A673 (cell line): Measurements from ENCODE around the gene MEI4. TPM values are rescaled to one million over a fixed set of nuclear protein-coding genes. Genes with fewer than 3 reads are reported as not detected.

Source experiments
- BruUV-seq: library from RNA; stranded (reverse); fragments of 400-500 nt; replicated peaks from 2 replicates; lab custom pipeline; 2021; lab: Mats Ljungman, UMichigan
- CTCF ChIA-PET: fragments of 300-600 bp; sonication (Branson Sonifier 250); formaldehyde crosslinking; loops from one replicate; lab custom pipeline; 2022; ENCODE audit warnings: antibody characterized with exemption; lab: Charles Lee
- POLR2A ChIA-PET: fragments of 300-600 bp; sonication (Branson Sonifier 250); formaldehyde crosslinking; loops from one replicate; lab custom pipeline; 2022; ENCODE audit warnings: antibody characterized with exemption; ENCODE audit not compliant: low non-redundant PET; lab: Charles Lee
- DNase-seq: peaks from one replicate; pipeline ENCODE4 v3.0.0-alpha.2; 2015; ENCODE audit warnings: low spot score
- H3K27ac ChIP-seq: fragments of 200-600 bp; sonication (generic); 2 replicates; pipeline ENCODE4 v1.5.1; 2016; ENCODE audit warnings: mixed run types, low read depth, mild to moderate bottlenecking, mixed read lengths, antibody characterized with exemption, low read length; ENCODE audit not compliant: poor library complexity, severe bottlenecking
- H3K27me3 ChIP-seq: fragments of 200-600 bp; sonication (generic); replicated peaks from 2 replicates; pipeline ENCODE4 v1.6.1; 2017; ENCODE audit warnings: mixed run types, low read depth, mild to moderate bottlenecking, mixed read lengths, antibody characterized with exemption, low read length; ENCODE audit not compliant: insufficient read depth, poor library complexity
- H3K36me3 ChIP-seq: fragments of 200-600 bp; sonication (generic); 2 replicates; pipeline ENCODE4 v1.6.1; 2016; ENCODE audit warnings: mixed run types, mild to moderate bottlenecking, mixed read lengths, antibody characterized with exemption, low read length; ENCODE audit not compliant: insufficient read depth, poor library complexity, severe bottlenecking
- H3K4me1 ChIP-seq: fragments of 200-600 bp; sonication (generic); 2 replicates; pipeline ENCODE4 v1.6.1; 2017; ENCODE audit warnings: mixed run types, mild to moderate bottlenecking, mixed read lengths, antibody characterized with exemption, low read length; ENCODE audit not compliant: insufficient read depth, poor library complexity, severe bottlenecking
- H3K4me3 ChIP-seq: fragments of 200-600 bp; sonication (generic); 2 replicates; pipeline ENCODE4 v1.5.1; 2016; ENCODE audit warnings: low read depth, mixed run types, mild to moderate bottlenecking, mixed read lengths, low read length; ENCODE audit not compliant: poor library complexity, severe bottlenecking
- H3K9me3 ChIP-seq: fragments of 200-600 bp; sonication (generic); 2 replicates; pipeline ENCODE4 v1.6.1; 2016; ENCODE audit warnings: mixed run types, low read depth, mild to moderate bottlenecking, mixed read lengths, antibody characterized with exemption, low read length; ENCODE audit not compliant: poor library complexity, severe bottlenecking
- EZH2 ChIP-seq: fragments of 200-600 bp; sonication (generic); IDR thresholded peaks from 2 replicates; pipeline ENCODE4 v1.6.1; 2017; ENCODE audit warnings: borderline replicate concordance, low read depth, mild to moderate bottlenecking, mixed read lengths, antibody characterized with exemption, low read length; ENCODE audit not compliant: poor library complexity, severe bottlenecking
- intact Hi-C: fragments of 100-400 bp; cut with micrococcal nuclease; formaldehyde crosslinking; loops from one replicate; pipeline ENCODE4 v1.10.0; 2022; ENCODE audit not compliant: unreplicated experiment
- total RNA-seq: library from RNA; stranded (reverse); gene quantifications from 2 replicates; pipeline ENCODE4 v1.2.3, GENCODE V29; 2021
- TF ChIP-seq, protein P1 (sequence below): fragments of 300-800, 200-600 bp; sonication (generic); conservative IDR thresholded peaks from 2 replicates; pipeline ENCODE4 v1.5.1; 2017; ENCODE audit warnings: low read depth, mild to moderate bottlenecking, antibody characterized with exemption, low read length, moderate library complexity, mixed read lengths

The MEI4 gene
- total RNA-seq, 1 experiment from 2014 or later: not detected

DNA sequence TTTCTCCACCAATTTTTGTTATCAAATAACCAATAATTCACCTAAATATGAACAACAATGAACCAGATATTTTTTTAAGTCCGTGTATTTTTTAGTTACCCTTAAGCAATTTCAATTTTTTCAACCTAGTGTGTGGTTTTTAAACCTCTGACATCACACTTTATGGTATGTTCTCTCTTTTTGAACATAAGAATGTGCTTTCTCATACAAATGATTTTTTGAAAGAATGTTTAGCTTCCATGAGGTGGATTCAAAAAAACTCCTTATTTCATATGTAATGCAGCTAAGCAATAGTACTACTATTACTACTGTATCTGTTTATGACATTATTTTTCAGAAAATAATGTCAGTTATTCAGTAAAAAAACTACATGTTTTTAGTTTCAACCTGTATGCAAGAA is 19.4 kb upstream of the MEI4 start:
- Histone ChIP-seq H3K9me3 (no peaks in the 10 kb centered on the region), H3K36me3 (no peaks in the 10 kb centered on the region), H3K27ac (no peak overlapping the region), H3K4me1 (no peaks in the 10 kb centered on the region), H3K27me3 (peaks cover 3% of the 10 kb centered on the region), H3K4me3 (no peak overlapping the region)
- DNase-seq: no peak
- ChIA-PET CTCF (no interaction called here), POLR2A (no interaction called here)
- BruUV-seq: no TSS peak
- intact Hi-C loops: no loop called here
- no peak for TF ChIP-seq EZH2
- TF ChIP-seq, protein P1, sequence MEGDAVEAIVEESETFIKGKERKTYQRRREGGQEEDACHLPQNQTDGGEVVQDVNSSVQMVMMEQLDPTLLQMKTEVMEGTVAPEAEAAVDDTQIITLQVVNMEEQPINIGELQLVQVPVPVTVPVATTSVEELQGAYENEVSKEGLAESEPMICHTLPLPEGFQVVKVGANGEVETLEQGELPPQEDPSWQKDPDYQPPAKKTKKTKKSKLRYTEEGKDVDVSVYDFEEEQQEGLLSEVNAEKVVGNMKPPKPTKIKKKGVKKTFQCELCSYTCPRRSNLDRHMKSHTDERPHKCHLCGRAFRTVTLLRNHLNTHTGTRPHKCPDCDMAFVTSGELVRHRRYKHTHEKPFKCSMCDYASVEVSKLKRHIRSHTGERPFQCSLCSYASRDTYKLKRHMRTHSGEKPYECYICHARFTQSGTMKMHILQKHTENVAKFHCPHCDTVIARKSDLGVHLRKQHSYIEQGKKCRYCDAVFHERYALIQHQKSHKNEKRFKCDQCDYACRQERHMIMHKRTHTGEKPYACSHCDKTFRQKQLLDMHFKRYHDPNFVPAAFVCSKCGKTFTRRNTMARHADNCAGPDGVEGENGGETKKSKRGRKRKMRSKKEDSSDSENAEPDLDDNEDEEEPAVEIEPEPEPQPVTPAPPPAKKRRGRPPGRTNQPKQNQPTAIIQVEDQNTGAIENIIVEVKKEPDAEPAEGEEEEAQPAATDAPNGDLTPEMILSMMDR: no peak

DNA sequence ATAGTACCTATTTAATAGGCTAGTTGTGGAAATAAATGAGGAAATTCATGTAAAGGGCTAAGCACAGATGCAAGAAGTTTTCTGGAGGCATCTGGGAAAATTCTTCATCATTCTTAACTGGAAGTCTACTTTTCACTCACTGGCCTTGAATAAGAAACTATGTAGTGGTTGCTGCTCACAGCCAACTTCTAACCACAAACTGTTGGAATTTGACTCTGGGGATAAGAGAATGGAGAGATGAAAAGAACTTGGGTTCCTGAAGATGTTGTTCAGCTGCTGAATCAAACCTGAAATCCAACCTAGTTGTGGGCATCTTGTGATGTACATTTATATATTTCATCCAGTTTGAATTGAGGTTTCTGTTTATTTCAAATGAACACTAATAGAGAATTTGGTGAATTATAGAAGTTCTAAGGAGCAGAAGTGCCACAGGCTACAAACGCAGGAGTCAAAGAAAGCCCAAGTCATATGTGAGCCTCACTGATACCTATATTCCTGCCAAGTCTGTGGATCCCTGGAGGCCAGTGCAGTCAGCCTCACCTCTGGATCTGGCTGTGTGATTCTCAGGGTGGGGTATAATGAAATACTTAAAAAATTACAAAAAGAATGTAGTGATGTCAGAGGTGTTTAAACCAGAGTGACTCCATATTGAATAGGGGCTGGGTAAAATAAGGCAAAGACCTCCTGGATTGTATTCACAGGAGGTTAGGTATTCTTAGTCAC is 18.7 kb upstream of the MEI4 start:
- TF ChIP-seq EZH2: no peak
- TF ChIP-seq, protein P1: no peak
- DNase-seq: no peak
- intact Hi-C loops: no loop called here
- POLR2A ChIA-PET: no interaction called here
- H3K27ac ChIP-seq: no peak overlapping the region
- CTCF ChIA-PET: no interaction called here
- H3K9me3 ChIP-seq: no peaks in the 10 kb centered on the region
- no peaks in the 10 kb centered on the region for H3K4me1 ChIP-seq
- H3K4me3 ChIP-seq: no peak overlapping the region
- BruUV-seq: no TSS peak
- no peaks in the 10 kb centered on the region for H3K36me3 ChIP-seq
- H3K27me3 ChIP-seq: peaks cover 3% of the 10 kb centered on the region

DNA sequence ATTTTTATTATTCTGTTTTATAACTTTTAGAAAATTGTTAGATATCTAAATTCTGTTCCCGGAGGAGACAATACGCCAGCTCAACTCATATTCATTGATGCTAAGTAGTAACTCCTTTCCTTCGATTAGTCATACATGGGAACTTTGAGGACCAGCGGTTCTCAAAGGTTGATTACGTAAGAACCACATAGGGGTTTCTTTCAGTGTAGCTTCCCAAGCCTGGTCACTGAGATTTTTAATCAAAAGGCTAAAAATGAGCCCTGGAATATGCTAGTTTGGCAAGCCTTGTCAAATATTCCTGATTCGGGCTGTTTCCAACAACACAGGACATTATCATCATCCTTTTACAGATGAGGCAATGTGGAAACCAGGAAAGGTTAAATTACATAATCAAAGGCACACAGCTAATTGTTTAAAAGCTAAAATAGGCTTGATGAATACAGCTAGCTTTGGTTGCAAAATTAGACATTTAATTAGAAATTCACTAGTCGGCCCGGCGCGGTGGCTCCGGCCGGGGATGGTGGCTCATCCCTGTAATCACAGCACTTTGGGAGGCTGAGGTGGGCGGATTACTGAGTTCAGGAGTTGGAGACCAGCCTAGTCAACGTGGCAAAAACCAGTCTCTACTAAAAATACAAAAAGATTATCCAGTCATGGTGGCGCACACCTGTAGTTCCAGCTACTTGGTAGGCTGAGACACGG is 14.6 kb upstream of the MEI4 start:
- BruUV-seq: no TSS peak
- H3K27me3 ChIP-seq: peaks cover 3% of the 10 kb centered on the region
- no peak for DNase-seq
- CTCF ChIA-PET: no interaction called here
- no peak overlapping the region for H3K27ac ChIP-seq
- intact Hi-C loops: no loop called here
- POLR2A ChIA-PET: interaction anchor here (0.6 kb wide), 1 partner anchor 1907 kb away, joined by 11 read pairs; no protein-coding TSS in a partner anchor
- H3K4me1 ChIP-seq: no peaks in the 10 kb centered on the region
- TF ChIP-seq EZH2: no peak
- TF ChIP-seq, protein P1: no peak
- H3K4me3 ChIP-seq: no peak overlapping the region
- H3K36me3 ChIP-seq: no peaks in the 10 kb centered on the region
- H3K9me3 ChIP-seq: no peaks in the 10 kb centered on the region
